ENCODE measurements around the gene CD99L2. TPM values are rescaled to one million over a fixed set of nuclear protein-coding genes. Genes with fewer than 3 reads are reported as not detected.

CD99L2 gene
- total RNA-seq, 4 donors from 2014 or later: 202 to 289 (median 251) TPM

DNA sequence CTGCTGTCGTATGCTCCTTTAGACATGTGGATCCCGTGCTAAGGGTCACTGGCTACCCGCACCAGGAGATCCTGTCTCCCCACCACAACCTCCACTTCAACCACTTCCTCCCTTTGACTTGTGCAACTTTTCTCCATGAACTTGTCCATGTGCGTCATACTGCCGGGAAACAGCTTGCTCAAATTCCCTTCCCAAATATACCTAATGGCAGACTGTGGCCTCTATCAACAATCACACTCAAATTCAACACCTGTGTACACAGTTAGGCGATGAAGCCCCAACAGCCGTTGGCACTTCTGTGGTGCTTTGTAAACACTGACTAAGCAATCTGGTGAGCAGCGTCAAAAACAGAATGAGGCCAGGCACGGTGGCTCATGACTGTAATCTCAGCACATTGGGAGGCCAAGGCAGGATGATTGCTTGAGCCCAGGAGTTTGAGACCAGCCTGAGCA is 49.5 kb downstream of the CD99L2 start:
- Histone ChIP-seq H3K27me3 (no peaks in the 10 kb centered on the region), H3K4me3 (no peak overlapping the region), H3K36me3 (no peaks in the 10 kb centered on the region), H3K27ac (peak overlapping the region; percentile 63 to 81 (median 75)), H3K9me3 (no peaks in the 10 kb centered on the region), H3K4me1 (peaks cover 19 to 37% of the 10 kb centered on the region in 2 donors)
- peak; percentile 71 to 76 for ATAC-seq
- in situ Hi-C loops (cut with MboI; ENCODE audit: low sequenced_read_pairs in 4 of 4) (no loop called here), intact Hi-C loops (cut with DNase I; ENCODE audit: low total_unique reads) (no loop called here)
- DNase-seq: peak; percentile 36 to 69
- TF ChIP-seq, protein P1, sequence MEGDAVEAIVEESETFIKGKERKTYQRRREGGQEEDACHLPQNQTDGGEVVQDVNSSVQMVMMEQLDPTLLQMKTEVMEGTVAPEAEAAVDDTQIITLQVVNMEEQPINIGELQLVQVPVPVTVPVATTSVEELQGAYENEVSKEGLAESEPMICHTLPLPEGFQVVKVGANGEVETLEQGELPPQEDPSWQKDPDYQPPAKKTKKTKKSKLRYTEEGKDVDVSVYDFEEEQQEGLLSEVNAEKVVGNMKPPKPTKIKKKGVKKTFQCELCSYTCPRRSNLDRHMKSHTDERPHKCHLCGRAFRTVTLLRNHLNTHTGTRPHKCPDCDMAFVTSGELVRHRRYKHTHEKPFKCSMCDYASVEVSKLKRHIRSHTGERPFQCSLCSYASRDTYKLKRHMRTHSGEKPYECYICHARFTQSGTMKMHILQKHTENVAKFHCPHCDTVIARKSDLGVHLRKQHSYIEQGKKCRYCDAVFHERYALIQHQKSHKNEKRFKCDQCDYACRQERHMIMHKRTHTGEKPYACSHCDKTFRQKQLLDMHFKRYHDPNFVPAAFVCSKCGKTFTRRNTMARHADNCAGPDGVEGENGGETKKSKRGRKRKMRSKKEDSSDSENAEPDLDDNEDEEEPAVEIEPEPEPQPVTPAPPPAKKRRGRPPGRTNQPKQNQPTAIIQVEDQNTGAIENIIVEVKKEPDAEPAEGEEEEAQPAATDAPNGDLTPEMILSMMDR (IDR thresholded peaks at IDR 0.05 in 4 of 5, conservative IDR thresholded peaks at IDR 0.05 in 1 of 5): no peak
- TF ChIP-seq POLR2A (IDR thresholded peaks at IDR 0.05): peak in 1 of 2 donors; percentile 14

DNA sequence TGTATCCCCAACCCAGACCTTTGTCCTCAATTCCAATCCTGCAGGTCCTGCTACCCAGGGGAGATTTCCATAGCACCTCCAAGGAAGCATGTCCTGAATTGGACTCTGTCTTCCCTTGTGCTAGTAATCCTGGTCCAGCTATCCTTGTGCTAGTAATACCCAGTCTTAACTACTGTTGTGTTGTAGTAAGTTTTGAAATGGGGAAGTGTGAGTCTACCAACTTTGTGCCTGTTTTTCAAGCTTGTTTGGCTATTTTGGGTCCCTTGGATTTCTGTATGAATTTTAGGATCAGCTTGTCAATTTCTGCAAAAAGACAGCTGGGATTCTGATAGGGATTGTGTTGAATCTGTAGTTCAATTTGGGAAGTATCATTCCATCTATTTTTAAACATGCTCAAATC is 51.4 kb downstream of the CD99L2 start:
- Histone ChIP-seq H3K27ac (peak overlapping the region; percentile 77 to 84 (median 80)), H3K9me3 (no peaks in the 10 kb centered on the region), H3K4me1 (peaks cover 26 to 54% of the 10 kb centered on the region in 2 donors), H3K27me3 (no peaks in the 10 kb centered on the region), H3K36me3 (no peaks in the 10 kb centered on the region), H3K4me3 (no peak overlapping the region)
- no peak for DNase-seq
- no peak for ATAC-seq
- intact Hi-C loops (cut with DNase I; ENCODE audit: low total_unique reads) (loop anchor here (2.0 kb wide), 1 partner anchor 52 kb away; the partner anchor contains the start of gene CD99L2), in situ Hi-C loops (cut with MboI; ENCODE audit: low sequenced_read_pairs in 4 of 4) (no loop called here)
- TF ChIP-seq POLR2A (IDR thresholded peaks at IDR 0.05): no peak
- TF ChIP-seq, protein P1 (IDR thresholded peaks at IDR 0.05 in 4 of 5, conservative IDR thresholded peaks at IDR 0.05 in 1 of 5): no peak

DNA sequence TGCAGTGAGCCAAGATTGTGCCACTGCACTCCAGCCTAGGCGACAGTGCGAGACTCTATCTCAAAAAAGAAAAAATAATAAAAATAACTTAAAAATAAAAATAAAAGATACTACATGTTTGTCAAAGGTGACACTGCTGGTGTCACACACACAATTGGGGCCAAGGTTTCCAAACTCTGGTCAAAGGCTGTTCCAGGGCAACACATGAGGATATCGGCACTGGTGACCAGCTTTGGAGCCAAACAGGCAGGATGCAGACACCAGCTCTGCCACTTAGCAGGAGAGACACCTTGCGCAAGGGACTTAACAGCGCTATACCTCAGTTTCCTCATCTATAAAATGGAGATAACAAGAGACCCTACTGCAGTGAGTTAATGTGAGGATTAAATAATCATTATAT is 52.3 kb downstream of the CD99L2 start:
- H3K4me3 ChIP-seq: no peak overlapping the region
- no peak for ATAC-seq
- H3K36me3 ChIP-seq: no peaks in the 10 kb centered on the region
- no peak for DNase-seq
- H3K27ac ChIP-seq: peak overlapping the region; percentile 77 to 84 (median 80)
- intact Hi-C loops (cut with DNase I; ENCODE audit: low total_unique reads) (loop anchor here (2.0 kb wide), 1 partner anchor 53 kb away; the partner anchor contains the start of gene CD99L2), in situ Hi-C loops (cut with MboI; ENCODE audit: low sequenced_read_pairs in 4 of 4) (no loop called here)
- H3K27me3 ChIP-seq: no peaks in the 10 kb centered on the region
- no peak for TF ChIP-seq POLR2A (IDR thresholded peaks at IDR 0.05)
- TF ChIP-seq, protein P1 (IDR thresholded peaks at IDR 0.05 in 4 of 5, conservative IDR thresholded peaks at IDR 0.05 in 1 of 5): no peak
- H3K4me1 ChIP-seq: peaks cover 34 to 57% of the 10 kb centered on the region in 2 donors
- no peaks in the 10 kb centered on the region for H3K9me3 ChIP-seq

DNA sequence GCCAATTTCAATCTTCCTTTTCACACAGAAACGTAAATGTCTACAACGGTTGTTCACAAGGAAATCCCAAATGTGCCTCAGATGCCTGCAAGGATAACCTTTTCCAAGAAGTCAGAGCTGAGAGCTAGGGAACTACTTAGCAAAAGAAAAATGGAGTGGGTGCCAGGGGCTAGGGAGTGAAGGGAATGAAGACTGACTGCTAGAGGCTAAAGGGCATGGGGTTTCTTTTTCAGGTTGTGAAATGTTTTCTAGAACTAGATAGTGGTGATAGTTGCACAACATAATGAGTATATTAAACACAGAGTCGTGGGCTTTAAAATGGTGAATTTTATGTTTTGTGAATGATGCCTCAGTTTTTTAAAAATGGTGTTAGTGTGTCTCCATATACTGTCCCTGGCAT is 53.4 kb downstream of the CD99L2 start:
- Histone ChIP-seq H3K27ac (peak overlapping the region; percentile 77 to 84 (median 80)), H3K9me3 (no peaks in the 10 kb centered on the region), H3K36me3 (no peaks in the 10 kb centered on the region), H3K4me3 (no peak overlapping the region), H3K4me1 (peaks cover 33 to 54% of the 10 kb centered on the region in 2 donors), H3K27me3 (no peaks in the 10 kb centered on the region)
- intact Hi-C loops (cut with DNase I; ENCODE audit: low total_unique reads) (loop anchor here (2.0 kb wide), 1 partner anchor 28 kb away; no protein-coding TSS in a partner anchor), in situ Hi-C loops (cut with MboI; ENCODE audit: low sequenced_read_pairs in 4 of 4) (no loop called here)
- TF ChIP-seq, protein P1 (IDR thresholded peaks at IDR 0.05 in 4 of 5, conservative IDR thresholded peaks at IDR 0.05 in 1 of 5): no peak
- TF ChIP-seq POLR2A (IDR thresholded peaks at IDR 0.05): no peak
- no peak for DNase-seq
- peak in 1 of 2 donors; percentile 53 for ATAC-seq
